Fibroblast of skin of right biceps (primary cell): ENCODE data around the gene ATXN7L2.
A peak's percentile ranks its signal among the peaks of the same experiment; 100 is the strongest.

ENCODE experiments used
- DNase-seq: peaks from one replicate; pipeline ENCODE4 v3.0.0-alpha.2; 2013

ATXN7L2 gene

DNA sequence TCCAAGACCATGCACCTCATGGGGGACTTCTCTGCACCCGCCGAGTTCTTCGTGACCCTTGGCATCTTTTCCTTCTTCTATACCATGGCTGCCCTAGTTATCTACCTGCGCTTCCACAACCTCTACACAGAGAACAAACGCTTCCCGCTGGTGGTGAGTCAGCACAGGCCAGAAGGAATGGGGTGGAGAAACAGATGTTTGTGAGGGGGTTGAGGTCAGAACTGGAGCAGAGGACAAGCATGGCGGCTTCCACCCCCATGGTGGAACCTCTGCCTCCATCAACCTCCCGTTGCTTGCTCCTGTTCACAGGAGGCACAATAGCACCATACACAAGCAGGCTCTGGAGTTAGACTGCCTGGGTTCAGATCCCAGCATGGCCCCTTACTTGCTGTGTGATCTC is 6.9 kb upstream of the ATXN7L2 start:
- no peak for DNase-seq

DNA sequence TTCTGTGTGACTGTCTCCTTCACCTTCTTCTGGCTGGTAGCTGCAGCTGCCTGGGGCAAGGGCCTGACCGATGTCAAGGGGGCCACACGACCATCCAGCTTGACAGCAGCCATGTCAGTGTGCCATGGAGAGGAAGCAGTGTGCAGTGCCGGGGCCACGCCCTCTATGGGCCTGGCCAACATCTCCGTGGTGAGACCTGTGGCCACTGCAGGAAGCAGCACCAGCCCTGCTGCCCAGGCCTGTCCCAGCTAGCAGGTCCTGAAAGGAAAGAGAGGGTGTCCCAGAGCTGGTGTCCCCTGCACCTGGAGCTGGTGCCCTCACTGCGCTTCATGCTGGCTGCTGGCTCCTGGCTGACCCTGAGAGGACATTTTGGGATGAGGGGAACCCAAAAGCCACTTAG is 5.9 kb upstream of the ATXN7L2 start:
- no peak for DNase-seq

DNA sequence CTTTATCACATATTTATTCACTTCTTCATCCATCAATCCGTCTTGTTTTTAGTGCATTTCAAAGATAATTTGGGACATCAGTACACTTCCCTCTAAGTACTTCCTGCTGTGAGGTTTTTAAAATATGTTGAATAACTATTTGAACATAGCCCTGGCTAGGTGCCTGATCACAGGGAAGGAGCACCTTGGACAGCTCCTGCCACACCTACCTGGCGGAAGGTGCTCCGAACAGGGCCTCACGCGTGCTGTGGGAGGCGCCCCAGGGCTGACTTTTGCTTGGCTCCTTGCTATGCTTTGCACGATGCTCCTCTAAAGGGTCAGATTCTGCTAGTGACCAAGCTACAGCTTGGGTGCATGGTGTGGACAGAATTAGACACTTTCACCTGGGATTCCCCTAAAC is 4.9 kb upstream of the ATXN7L2 start:
- no peak for DNase-seq

DNA sequence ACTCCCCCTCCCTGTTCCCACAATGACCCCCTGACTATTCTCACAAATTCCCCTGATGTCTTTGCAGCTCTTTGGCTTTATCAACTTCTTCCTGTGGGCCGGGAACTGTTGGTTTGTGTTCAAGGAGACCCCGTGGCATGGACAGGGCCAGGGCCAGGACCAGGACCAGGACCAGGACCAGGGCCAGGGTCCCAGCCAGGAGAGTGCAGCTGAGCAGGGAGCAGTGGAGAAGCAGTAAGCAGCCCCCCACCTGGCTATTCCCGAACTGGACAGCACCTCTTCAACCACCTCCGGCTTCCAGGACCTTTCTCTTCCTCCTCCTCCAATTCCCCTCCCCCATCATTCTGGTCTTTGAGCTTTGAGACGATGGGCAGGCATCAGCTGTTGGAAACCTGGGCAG is 4.4 kb upstream of the ATXN7L2 start:
- DNase-seq: no peak

DNA sequence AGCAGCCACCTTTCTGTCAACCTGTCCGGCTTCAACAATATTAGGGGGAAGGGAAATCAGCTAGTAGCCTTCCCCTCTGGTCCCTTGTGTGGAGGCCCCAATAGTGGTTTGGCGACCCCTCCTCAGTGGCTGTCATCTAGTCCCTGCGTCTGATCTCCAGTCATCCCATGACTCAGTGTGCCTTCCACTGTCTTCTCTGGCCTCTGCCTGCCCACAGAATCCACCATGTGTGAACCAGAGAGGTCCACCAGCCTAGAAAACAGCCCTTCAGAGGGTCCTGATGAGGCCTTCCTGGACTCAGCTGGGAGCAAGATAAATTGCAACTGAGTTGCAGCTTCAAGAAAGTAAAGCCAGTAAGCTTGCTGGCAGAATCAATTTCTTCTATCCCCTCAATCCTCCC is 3.8 kb upstream of the ATXN7L2 start:
- no peak for DNase-seq

DNA sequence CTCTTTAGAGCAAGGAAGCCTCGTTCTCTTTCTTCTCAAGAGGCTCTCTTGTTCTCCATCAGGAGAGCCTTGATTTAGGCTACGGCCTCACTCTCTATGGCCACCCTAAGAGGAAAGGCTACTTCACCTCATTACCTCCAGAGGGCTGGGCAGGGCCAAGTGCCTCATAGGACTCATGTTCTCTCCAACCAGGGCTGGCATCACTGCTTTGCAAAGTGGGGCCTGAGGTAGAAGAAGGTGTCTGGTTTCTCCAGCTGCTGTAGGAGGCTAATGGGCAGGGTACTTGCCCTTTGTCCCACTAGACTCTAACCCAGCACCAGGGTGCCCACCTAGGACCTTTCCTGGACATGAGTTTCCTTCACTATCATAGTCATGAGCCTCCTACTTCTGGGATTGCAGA is 2.1 kb upstream of the ATXN7L2 start:
- DNase-seq: no peak

DNA sequence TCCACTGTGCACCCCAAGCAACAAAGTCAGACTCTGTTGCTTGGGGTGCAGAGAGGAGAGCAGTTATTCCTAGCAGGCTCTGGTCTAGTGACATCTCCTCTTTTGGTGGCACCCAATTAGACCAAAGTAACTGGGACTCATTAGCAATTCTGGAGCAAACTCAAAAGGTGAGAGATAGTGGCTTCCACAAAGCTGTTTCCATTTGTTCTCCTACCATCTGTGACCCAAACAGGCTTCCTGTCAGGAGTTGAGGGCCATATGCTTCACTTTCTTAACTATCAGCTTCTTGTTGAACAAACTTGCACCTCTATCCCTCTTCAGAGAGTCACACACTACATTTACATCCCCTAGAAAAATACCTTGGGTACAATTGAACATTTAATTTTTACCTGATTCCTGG is 1.5 kb upstream of the ATXN7L2 start:
- no peak for DNase-seq

DNA sequence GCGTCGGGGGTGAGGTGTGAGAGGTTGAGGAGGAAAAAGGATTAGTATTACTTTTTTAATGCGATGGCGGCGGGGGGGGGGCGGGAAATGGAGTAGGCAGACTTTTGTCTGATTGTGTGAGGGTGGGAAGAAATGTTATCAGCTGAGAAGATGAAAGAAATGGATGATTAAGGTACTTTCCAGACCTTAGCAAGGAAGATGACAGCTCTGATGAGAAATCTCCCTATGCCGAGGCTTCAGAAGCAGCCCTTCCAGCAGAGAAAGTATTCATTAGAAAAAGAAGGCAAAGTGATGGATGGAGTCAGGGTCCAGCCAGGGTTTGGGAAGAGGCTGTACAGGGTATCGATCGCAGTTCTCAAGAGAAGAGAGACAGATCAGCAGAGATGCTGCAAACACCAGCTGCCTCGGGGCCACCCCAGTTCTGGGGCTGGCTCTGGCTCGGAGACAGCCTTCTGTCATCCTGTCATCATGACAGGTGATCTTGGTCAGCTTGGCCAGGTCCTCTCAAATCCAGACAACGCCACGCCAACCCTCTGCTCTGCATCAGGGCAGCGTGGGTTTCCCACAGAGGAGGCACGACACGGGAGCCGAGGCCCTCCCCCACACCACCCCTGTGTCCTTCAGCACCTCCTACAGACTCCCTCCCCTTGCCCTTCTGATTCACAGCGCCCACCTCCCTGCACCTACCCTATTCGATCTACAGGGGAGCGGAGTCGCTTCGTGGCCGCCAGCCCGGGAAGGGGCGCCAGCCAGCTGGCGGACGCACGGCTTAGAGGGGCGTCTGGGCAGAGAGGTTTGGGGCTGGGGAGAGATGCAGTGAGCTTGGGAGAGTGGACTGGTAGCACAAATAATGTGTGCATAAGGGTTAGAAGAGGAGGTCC is 674 bp upstream of the ATXN7L2 start:
- no peak for DNase-seq

DNA sequence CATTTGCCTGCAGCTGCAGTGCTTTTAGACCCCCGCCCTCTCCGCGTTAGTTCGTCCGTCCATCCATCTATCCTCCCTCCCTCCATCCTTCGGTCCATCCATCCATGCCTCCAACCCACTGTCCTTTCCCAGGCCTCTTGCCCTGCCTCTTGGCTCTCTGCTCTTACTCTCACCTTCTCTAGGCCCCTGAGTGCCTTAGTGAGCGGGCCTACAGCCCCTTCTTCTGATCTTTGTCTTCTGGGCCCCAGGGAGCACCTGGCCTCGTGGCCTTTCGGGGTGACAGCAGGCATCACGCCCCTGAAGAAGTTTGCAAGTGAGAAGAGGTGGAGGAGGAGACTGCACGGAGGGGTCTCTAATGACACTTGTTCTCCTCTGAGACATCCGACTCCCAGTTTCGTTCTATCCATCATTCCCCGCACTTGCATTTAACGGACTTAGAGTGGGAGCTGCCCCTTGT is 842 bp downstream of the ATXN7L2 start:
- DNase-seq: no peak

DNA sequence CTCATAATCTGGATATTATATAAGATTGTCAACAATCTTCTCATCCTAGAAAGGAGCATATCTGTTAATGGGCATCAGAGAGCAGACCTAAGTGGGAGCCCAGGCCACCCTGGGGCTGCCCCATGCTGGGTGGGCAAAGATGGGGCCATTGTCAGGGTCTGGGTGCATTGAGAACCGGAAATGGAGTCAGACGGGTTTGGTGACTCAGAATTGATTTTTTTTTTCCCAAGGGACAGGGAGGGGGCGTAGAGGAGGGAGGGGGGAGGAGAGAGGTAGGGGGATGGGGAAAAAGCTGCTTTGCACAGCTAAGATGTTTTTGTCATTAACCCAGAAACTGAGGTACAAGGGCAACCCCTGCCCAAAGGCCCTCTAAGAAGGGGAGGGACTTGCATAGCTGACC is 1.3 kb downstream of the ATXN7L2 start:
- DNase-seq: peak; percentile 52

DNA sequence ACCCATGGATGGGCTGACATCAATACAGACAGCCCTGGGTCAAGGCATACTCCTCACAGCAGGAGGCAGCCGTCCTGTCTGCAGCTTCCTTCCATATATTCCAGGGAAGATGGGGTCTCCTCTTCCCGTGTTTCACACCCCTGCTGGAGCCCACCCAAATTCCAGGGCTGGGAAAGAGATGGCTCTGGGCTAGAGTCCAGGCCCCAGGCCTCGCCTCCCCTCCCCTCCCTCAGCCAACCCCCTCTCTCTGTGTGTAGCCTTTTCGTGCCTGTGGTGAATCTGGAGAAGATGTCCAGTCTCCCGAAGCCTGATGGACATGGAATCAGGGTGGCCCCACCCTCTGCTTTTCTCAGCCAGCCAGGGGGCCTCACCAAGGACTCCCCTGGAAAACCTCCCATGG is 3.6 kb downstream of the ATXN7L2 start:
- DNase-seq: no peak

DNA sequence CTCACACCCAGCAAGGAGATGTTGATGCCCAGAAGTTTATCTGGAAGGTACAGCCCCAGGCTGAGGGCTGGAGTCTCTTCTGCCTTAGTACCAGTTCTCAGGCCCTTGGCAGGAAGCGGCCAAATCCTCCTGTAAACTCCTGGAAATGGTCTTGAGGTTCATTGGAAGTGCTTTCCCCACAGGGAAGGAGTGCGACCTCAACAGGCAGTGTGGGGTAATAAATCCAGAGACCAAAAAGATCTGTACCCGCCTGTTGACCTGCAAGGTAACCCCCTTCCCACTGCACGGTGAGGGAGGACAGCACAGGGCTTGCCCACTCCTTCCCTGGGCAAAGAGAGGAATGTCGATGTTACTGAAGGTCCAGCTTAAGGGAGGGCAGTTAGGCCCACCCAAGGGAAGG is 4.5 kb downstream of the ATXN7L2 start:
- no peak for DNase-seq

DNA sequence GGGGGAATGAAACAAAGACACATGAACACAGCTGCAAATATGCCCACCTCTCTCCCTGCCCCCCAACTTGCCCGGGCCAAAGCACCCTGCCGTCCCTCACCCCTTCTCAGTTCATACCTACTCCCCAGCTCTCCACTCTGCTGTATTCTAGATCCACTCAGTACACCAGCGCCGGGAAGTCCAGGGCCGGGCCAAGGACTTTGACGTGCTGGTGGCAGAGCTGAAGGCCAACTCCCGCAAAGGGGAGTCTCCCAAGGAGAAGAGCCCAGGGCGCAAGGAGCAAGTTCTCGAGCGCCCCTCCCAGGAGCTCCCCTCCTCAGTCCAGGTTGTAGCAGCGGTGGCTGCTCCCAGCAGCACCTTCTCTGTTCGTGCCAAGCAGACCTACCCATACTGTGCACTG is 5.0 kb downstream of the ATXN7L2 start:
- DNase-seq: no peak

DNA sequence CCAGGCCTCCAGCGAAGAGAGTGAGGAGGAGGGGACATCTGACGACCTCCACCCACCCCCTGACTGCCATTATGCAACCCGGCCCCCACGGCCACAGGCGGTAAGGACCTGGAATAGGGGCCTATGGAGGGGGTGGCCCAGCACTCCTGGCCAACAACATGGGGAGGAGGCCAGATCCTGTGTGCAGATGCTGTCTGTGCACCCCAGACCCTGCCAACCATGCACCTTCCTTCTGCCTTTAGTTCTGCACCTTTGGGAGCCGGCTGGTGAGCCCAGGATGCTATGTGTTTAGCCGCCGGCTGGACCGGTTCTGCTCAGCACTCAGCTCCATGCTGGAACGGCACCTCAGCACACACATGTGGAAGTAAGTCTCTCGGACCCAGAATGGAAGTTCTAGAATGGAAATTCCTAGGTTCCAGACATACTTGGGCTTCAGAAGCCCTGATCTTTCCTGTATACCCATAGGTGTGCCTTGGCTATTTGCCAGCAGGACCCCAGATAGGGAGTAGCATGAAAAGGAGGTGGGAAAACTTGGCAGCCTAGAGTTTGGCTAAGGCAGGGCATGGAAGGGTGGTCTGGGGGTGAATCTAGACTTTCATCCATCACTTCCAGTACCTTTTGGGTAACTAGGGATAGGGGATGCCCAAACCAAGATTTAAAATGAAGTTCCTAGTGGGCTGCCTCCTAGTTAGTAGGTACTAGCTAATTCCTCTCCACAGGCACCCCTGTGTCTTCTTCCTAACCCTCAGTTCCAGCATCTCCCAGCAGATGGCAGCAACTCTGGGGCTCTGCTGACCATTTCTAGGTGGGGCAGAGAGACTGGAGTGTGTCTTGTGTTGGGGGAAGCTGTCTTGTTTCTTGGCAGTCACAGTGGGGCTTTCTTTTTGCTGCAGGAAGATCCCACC is 6.6 kb downstream of the ATXN7L2 start:
- DNase-seq: peak; percentile 59

DNA sequence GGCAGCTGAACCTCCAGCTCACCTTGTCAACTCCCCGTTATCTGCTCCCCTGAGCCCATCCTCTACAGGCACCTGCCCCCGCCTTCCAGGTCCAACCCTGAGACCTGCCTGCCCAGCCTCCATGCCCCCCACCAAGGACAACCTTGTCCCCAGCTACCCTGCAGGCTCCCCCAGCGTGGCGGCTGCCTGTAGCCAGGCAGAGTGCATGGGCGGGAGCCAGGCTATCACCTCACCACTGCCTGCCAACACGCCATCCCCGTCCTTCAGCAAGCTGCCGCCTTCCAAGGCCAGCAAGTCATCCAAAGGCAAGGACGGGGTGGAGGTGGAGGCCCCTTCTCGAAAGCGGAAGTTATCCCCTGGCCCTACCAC is 7.2 kb downstream of the ATXN7L2 start:
- no peak for DNase-seq

DNA sequence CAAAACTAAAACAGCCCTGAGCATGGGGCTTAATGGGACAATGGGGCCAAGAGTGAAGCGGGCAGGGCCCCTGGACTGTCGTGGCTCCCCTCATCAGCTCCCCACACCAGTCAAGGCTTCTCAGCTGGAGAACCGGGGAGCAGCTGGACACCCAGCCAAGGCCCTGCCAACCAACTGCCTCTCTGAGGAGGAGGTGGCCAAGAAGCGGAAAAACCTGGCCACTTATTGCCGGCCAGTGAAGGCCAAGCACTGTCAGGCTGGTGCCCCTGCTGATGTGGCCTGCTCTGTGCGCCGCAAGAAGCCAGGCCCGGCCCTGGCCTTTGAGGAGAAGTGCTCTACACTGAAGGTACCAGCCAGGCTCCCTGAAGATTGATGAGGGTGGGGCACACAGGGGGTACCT is 7.7 kb downstream of the ATXN7L2 start:
- DNase-seq: no peak

DNA sequence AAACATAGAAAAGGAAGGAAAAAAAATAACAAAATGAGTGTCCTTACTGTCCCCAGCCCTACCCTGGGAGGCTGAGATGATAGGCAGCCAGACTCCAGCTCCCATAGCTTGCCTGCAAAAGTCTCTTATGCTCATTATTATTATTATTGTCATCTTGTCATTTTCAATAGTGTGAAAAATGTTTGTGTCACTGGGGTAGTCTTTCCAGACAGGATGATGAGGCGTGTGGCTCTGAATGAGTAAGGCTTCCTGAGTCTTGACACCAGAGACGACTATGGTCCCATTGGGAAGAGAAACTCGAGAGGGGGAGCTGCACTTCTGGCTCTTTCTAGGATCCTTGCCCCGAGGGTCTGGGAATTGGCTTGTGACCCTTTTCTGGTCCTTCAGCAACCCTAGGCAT is 9.1 kb downstream of the ATXN7L2 start:
- DNase-seq: no peak

DNA sequence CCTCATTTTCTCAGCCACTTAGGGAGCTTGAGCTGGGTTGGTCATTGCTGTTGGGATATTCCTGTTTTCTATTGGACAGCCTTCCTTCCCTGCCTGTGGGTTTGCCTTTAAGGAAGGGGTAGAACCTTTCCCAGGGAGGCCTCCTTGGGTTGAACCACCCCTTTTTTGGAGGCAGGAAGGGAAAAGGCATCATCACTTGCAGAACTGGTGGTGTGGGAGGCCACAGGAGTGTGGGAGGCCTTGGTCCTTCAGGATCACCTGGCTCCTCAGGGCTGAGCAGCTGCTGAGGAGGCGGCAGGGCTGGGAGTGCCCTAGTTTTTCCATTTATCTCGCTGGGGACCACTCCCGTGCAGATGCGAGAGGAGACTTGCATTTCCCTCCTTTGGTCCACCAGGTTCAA is 9.5 kb downstream of the ATXN7L2 start:
- DNase-seq: no peak

DNA sequence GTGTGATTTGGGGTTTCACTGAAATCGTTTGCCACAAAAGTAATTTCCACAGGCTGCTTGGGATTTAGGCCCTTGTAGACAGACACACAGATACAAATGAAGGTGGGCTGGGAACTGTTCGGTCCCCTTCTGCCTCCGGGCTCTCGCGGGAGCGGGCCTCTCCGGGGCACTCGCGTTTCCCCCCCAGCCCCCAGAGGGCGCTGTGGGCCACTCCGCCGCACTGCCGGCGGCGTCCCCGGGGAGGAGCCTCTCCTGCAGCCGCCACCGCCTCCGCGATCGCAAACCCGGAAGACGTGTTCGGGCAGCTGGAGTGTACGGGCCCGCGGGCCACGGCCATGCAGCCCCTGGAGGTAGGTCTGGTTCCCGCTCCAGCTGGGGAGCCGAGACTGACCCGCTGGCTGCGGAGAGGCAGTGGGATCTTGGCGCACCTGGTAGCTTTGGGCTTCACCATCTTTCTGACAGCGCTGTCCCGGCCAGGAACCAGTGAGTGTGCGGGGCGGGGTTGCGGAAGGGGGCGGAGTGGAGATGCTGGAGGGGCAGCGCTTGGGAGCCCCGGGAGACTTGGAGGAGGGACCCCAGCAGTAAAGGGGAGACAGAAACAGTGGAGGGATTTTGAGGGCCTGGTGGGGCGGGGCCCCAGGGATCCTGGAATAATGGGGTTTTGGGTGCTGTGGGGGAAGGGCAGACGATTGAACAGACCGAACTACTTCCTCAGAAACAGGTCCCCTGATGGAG is 10.3 kb downstream of the ATXN7L2 start, which contains the start of gene CYB561D1:
Gene CYB561D1 (plus strand): TSS at position 290 of the 735 bp plus-strand sequence. CDS start 46 bp downstream, at position 336.
- DNase-seq: peak; percentile 81

DNA sequence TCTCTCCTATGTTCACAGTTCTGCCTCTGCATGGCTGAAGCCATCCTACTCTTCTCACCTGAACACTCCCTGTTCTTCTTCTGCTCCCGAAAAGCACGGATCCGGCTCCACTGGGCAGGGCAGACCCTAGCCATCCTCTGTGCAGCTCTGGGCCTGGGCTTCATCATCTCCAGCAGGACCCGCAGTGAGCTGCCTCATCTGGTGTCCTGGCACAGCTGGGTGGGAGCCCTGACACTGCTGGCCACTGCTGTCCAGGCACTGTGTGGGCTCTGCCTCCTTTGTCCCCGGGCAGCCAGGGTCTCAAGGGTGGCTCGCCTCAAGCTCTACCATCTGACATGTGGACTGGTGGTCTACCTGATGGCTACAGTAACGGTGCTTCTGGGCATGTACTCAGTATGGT is 12.0 kb downstream of the ATXN7L2 start:
- no peak for DNase-seq

DNA sequence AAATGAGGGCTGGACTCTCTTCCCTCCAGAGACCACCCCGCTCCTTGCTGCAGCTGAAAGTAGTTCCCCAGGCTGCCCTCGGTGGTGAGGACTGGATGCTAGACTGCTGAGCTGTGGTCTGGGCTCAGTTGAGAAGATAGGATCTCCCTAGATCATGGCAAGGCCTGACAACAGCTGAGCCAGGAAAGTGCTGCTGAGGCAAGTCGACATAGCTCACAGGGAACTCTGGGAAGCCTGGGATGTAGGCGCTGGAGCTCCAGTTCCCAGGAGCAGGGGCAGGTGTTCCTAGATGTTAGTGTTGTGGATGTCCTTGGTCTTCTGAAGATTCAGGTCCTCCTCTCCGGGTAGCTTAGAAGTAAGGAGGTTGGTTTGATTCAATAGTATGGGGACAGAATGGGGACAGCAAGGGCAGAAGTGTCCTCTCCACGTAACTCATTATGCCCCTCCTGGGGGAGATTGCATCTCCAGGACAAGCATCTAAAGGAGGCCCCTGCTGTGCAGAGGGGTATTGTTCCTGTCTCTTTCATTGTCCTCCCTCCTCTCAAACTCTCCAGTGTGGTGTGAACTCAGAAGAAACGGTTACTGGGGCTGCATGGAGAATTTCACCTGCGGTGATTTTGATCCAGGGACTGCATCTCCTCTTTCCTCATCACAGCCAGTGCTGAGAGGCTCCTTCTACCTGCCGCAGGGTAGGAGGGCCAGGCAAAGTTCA is 13.9 kb downstream of the ATXN7L2 start:
- no peak for DNase-seq

DNA sequence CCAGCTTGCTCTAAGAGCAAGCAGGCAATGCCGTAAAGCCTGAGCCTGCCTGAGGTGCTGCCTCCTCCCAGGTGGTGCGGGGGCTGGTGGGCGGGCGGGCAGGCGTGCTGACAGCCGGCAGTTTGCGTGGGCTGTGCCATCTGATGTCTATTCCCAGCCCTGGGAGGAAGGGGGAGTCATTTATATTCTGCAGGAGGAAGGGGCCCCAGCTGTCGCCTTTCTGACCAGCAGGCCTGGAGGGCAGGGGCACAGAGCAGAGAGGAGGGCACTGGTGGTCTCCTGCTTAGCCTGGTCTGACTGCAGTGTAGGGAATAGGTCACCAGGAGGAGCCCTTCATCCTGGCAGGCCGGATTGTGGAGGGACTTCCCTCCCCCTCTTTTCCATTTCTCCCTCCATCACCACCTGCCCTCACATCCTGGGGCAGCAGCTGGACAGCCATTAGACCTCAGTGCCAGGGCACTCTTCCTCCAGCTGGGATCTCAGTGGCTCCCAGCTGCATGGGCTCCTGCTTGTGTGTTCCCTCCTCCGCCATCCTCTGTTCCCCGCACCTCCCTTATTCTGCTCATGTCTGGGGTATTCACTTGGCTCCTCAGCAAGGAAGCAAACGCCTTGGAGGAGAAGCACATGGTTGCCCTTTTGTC is 14.6 kb downstream of the ATXN7L2 start:
- DNase-seq: peak; percentile 22
